Ectodermal cell (in vitro differentiated cells): ENCODE data around the gene CEP43.

ENCODE experiments used
- H3K27ac ChIP-seq: 2 replicates; pipeline ENCODE4 v1.7.0; 2013; ENCODE audit warnings: mild to moderate bottlenecking, low read depth, low read length; ENCODE audit not compliant: insufficient read depth, poor library complexity, severe bottlenecking
- H3K27me3 ChIP-seq: 2 replicates; pipeline ENCODE4 v1.7.0; 2013; ENCODE audit warnings: mild to moderate bottlenecking, low read length; ENCODE audit not compliant: insufficient read depth, control insufficient read depth, poor library complexity, severe bottlenecking
- H3K36me3 ChIP-seq: one replicate; pipeline ENCODE4 v1.7.0; 2013; ENCODE audit warnings: low read length; ENCODE audit not compliant: control insufficient read depth, insufficient read depth
- H3K4me1 ChIP-seq: one replicate; pipeline ENCODE4 v1.7.0; 2013; ENCODE audit warnings: low read length; ENCODE audit not compliant: control insufficient read depth, insufficient read depth
- H3K4me3 ChIP-seq: 2 replicates; pipeline ENCODE4 v1.7.0; 2013; ENCODE audit warnings: low read depth, low read length, control low read depth; ENCODE audit not compliant: insufficient read depth
- H3K9me3 ChIP-seq: 2 replicates; pipeline ENCODE4 v1.7.0; 2013; ENCODE audit warnings: mild to moderate bottlenecking, low read length, moderate library complexity; ENCODE audit not compliant: control insufficient read depth
- WGBS, 2 experiments: methylation state at CpG; one replicate each; pipeline ENCODE4 v1.1.7; 2013; ENCODE audit warnings: missing lambda C conversion rate in 2 of 2; 5-methylcytosine and 5-hydroxymethylcytosine counted together

Gene CEP43

DNA sequence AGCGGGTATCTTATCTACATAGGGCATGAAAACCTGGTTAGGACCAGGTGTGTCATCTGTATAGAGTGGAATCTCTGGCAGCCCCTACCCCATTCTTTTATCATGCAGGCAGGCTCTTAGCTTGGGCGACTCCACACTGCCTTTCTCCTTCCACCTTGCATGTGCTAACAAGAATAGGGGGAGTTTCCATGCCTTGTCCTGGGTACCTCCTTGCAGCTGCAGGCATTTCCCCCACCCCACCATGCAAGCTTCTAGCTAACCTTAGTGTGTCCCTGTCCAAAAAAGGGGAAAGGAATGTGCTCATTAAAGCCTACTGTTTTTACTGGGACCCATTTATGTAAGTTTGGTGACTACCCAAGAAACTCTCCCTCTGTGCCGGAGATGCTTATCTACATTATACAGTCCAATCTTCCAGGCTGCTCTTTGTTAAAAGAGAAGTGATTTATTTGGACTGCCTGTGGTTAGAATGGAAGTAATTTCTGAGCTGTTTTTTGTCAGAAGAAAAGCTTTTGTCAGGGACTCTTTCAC, 10.5 kb upstream of the CEP43 start:
- Histone ChIP-seq H3K4me1 (peaks cover 7% of the 10 kb centered on the region), H3K4me3 (no peak overlapping the region), H3K27ac (no peak overlapping the region), H3K36me3 (peaks cover 4% of the 10 kb centered on the region), H3K27me3 (no peaks in the 10 kb centered on the region), H3K9me3 (no peaks in the 10 kb centered on the region)
- 55 to 62% methylated on average over 2 of the region's 3 CpGs for WGBS, 2 experiments

DNA sequence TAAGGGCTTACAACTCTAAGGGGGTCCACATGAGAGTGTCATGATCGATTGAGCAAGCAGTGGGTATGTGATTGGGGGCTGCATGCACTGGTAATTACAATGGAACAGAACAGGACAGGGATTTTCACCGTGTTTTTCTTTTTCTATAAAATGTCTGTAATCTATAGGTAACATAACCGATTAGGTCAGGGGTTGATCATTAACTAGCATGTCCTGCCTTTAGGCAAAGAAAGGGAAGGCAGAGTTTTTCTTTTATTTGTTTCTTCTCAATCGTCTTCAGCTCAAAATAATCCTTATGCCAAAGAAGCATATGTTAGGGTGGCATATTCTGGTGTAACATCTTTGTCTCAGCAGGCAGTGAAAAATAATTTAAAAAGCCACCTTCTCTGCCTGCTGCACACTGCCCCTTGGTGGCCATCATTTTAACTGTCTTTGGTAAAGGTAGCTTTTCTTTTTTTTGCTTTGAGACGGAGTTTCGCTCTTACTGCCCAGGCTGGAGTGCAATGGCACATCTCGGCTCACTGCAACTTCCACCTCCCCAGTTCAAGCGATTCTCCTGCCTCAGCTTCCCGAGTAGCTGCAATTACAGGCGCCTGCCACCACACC, 9.7 kb upstream of the CEP43 start:
- WGBS, 2 experiments = 87% methylated on average over 9 to 10 of the region's 10 CpGs

DNA sequence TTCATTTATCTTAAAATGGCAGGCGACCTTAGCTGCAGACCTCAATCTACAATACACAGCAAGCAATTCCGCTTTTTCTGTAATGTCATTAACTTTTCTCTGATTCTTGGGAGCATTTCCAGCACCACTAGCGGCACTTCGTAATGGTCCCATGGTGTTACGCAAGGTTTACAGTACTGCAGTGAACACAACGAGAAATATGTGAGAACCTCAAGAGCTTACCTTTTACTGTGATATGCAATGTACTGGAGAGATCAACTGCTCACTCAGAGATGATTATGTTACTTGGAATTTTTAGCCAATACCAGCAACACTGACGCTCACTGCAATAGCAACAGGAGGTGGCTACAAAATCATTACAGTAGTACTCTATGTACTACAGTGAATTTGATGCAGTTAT, 2.8 kb upstream of the CEP43 start:
- Histone ChIP-seq H3K36me3 (peaks cover 16% of the 10 kb centered on the region), H3K9me3 (no peaks in the 10 kb centered on the region), H3K4me1 (peaks cover 9% of the 10 kb centered on the region), H3K27me3 (no peaks in the 10 kb centered on the region), H3K4me3 (no peak overlapping the region), H3K27ac (no peak overlapping the region)
- WGBS, 2 experiments = 92 to 96% methylated on average over 6 to 7 of the region's 7 CpGs

More for the DNA sequence above, 9.7 kb upstream of the CEP43 start:
- H3K27ac ChIP-seq = no peak overlapping the region
- no peaks in the 10 kb centered on the region for H3K27me3 ChIP-seq
- H3K4me3 ChIP-seq = no peak overlapping the region
- H3K36me3 ChIP-seq = peaks cover 7% of the 10 kb centered on the region
- no peaks in the 10 kb centered on the region for H3K9me3 ChIP-seq
- peaks cover 7% of the 10 kb centered on the region for H3K4me1 ChIP-seq

DNA sequence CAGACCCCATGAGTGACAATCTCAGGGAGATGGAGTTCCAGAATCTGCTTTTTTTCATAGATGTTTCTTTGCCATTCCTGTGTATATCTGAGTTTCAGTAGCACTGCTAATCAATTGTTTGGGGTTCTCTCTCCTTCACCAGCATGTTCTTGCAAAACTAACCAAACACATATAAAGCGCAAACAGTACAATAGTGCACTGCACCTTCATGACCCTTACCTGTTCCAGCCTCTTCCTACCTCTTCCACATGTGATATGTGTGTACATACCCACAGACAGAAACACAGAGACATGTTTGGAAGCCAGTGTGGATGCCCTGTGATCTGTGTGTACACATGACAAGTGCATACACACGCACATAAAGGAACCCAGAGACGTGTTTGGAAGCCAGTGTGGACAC, 1.8 kb upstream of the CEP43 start:
- peak overlapping the region; percentile 99 for H3K4me3 ChIP-seq
- no peak overlapping the region for H3K27ac ChIP-seq
- WGBS, 2 experiments = 91 to 92% methylated on average over 3 of the region's 3 CpGs
- peaks cover 9% of the 10 kb centered on the region for H3K4me1 ChIP-seq
- no peaks in the 10 kb centered on the region for H3K9me3 ChIP-seq
- peaks cover 20% of the 10 kb centered on the region for H3K36me3 ChIP-seq
- no peaks in the 10 kb centered on the region for H3K27me3 ChIP-seq

DNA sequence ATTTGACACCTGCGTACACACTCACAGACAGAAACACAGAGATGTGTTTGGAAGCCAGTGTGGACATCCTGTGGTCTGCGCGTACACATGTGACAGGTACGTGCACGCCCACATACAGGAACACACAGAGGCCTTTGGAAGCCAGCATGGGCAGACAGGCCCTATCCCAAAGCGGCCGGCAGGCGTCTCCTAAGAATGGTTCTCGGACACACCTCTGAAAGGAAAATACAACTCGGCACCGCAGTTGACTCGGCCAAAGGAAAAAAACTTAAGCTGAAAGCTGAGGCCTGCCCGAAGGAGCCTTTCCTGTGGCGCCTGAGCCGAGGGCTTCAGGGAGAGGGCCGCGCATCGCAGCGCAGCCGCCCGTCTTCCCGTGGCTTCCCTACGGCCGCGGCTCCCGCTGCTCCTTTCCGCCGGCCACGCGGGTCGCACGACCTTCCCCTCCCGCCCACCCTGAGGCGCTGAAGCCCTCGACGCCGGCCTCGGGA, 1.4 kb upstream of the CEP43 start:
- Histone ChIP-seq H3K4me3 (peak overlapping the region; percentile 99), H3K36me3 (peaks cover 20% of the 10 kb centered on the region), H3K27me3 (no peaks in the 10 kb centered on the region), H3K27ac (no peak overlapping the region), H3K9me3 (no peaks in the 10 kb centered on the region), H3K4me1 (peaks cover 9% of the 10 kb centered on the region)
- 8 to 9% methylated on average over 38 of the region's 38 CpGs for WGBS, 2 experiments

DNA sequence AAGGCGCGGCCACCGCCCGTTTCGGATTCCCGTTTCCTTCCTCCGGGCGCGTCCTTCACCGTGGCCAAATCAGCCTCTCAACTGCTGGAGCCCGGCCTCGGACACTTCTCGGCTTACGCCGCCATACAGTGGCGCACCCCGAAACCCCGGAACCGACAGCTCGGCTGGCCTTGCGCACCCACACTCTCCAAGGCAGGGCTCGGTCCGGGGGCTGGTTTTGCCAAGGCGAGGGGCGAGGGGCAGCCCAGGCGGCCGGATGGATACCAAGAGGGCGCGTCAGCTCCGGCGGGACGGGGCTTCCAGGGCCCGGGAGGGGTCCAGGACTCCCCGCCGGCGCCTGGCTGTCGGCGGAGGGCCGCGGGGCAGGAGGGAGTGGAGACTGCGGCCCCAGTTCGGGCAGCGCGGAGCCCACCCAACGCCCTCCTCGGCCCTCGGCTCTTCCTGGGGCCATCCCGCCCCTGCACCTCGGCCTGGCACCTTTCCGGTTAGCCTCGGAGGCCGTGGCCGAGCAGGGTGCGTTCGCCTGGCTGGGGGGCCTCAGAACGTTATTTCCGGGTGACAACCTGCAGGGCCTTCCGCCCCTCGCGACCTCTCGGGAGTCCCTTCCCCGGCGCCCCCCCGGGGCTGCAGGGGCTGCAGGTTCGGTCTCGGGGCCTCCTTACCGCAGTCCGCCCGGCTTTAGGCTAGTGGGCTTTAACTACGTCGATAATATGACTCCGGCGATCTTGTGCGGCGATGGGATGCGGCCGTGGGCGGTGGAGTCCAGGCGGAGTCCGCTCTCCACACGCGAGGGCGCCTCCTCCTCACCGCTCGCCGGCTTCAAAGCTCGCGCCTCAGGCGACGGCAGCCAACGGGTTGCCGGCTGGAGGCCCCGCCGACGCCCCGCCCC, 697 bp upstream of the CEP43 start:
- H3K36me3 ChIP-seq = peaks cover 20% of the 10 kb centered on the region
- peak overlapping the region; percentile 99 for H3K4me3 ChIP-seq
- H3K27ac ChIP-seq = peak overlapping the region; percentile 69
- H3K9me3 ChIP-seq = no peaks in the 10 kb centered on the region
- 0% methylated on average over 96 of the region's 96 CpGs for WGBS, 2 experiments
- H3K27me3 ChIP-seq = no peaks in the 10 kb centered on the region
- H3K4me1 ChIP-seq = peaks cover 9% of the 10 kb centered on the region

DNA sequence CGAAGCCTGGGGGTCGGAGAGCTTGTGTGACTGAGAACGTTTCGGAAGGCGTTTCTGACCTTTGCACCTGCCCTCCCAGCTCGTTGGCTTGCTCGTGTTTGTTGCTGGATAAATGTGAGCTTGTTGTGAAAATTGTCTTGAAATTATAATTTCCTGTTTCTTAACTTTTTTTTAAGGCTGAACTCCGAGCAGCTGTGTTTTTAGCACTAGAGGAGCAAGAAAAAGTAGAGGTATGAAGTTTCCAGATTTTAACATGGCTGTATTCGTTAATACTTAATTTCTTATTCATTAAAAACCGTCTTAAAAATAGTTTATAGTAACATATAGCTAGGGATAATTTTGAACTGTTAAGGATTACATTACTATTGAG, 672 bp downstream of the CEP43 start:
- WGBS, 2 experiments = 1 to 3% methylated on average over 8 of the region's 10 CpGs
- H3K27ac ChIP-seq = no peak overlapping the region
- H3K9me3 ChIP-seq = no peaks in the 10 kb centered on the region
- peak overlapping the region; percentile 99 for H3K4me3 ChIP-seq
- peaks cover 9% of the 10 kb centered on the region for H3K4me1 ChIP-seq
- no peaks in the 10 kb centered on the region for H3K27me3 ChIP-seq
- peaks cover 23% of the 10 kb centered on the region for H3K36me3 ChIP-seq

DNA sequence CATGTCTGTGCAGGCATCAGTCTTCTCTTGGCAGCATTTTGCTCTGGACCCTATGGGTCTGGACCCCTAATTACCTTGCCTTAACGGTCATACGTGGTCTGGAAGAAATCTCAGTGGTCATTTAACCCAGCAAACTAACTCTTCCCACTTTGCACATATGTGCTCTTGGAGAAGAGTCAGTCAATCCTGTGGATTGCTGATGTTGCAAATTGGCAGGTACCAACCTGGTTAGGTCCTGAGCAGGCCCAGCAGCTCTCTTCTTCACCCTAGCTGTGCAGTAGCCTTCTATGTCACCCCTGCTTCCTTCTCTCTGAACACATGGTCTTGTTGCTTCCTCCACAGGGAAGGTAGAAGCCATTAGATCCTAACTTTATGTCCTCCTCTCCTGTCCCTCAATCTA, 1.6 kb downstream of the CEP43 start:
- no peaks in the 10 kb centered on the region for H3K27me3 ChIP-seq
- H3K36me3 ChIP-seq = peaks cover 22% of the 10 kb centered on the region
- no peak overlapping the region for H3K27ac ChIP-seq
- H3K4me1 ChIP-seq = peaks cover 9% of the 10 kb centered on the region
- peak overlapping the region; percentile 99 for H3K4me3 ChIP-seq
- H3K9me3 ChIP-seq = no peaks in the 10 kb centered on the region
- WGBS, 2 experiments = 82 to 93% methylated on average over 2 of the region's 2 CpGs

DNA sequence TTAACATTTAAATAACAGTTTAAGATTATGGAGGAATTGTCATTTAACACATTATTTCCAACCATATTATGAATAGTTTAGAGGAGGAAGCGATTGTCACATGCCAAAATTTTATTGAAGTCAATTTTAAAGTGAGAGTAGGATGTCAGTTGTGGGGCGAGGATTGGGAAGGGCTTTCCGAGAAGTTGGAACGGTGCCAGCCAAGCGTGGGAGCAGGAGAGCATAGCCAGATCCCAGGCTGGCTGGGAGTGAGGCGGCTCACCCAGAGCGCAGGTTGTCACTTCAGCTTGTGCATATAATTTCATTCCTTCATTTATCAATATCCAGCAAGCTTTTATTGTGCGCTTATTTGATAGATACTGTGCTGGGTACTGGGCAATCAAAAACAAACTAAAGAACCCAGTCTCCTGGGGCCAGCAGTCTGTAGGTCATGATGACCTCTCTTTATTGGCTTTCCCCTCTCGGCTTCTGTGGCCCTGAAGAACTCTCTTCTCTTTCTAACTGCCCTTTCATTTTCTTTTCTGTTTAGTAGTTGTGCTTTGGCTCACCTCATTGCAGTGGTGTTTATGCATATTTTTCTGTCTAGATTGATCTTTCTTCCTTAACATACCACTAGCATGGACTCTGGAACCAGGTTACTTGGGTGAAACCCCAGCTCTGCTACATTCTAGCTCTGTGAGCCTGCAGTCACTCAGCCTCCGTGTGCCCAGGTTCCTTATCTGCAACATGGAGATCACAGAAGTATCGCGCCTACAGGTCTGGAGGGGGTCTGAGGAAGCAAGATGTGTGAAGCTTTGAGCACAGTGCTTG, 6.4 kb downstream of the CEP43 start:
- H3K4me3 ChIP-seq = no peak overlapping the region
- no peaks in the 10 kb centered on the region for H3K27me3 ChIP-seq
- 96 to 98% methylated on average over 12 of the region's 12 CpGs for WGBS, 2 experiments
- H3K4me1 ChIP-seq = peaks cover 3% of the 10 kb centered on the region
- H3K9me3 ChIP-seq = no peaks in the 10 kb centered on the region
- H3K36me3 ChIP-seq = peaks cover 33% of the 10 kb centered on the region
- H3K27ac ChIP-seq = no peak overlapping the region
